IMR-90 (cell line): Measurements from ENCODE around the gene MMP14. TPM values are rescaled to one million over a fixed set of nuclear protein-coding genes. Genes with fewer than 3 reads are reported as not detected.

ENCODE experiments used
- ATAC-seq: fragments of 200-7000 bp; cut with Tn5 transposase; 2 replicates; pipeline ENCODE4 v1.9.1; 2020; ENCODE audit warnings: low read depth, mild to moderate bottlenecking, moderate library complexity
- BruUV-seq: library from RNA; stranded (reverse); fragments of 400-500 nt; replicated peaks from 2 replicates; lab custom pipeline; 2021; lab: Mats Ljungman, UMichigan
- CTCF ChIA-PET: fragments of 300-600 bp; formaldehyde crosslinking; extraction: SDS; loops from one replicate; lab custom pipeline; 2021; ENCODE audit warnings: antibody characterized with exemption; lab: Yijun Ruan, JAX
- POLR2A ChIA-PET: fragments of 300-600 bp; sonication (Branson Sonifier 250); formaldehyde crosslinking; loops from one replicate; lab custom pipeline; 2022; ENCODE audit warnings: antibody characterized with exemption; ENCODE audit not compliant: unreplicated experiment; lab: Charles Lee
- DNase-seq: peaks from one replicate; pipeline ENCODE4 v3.0.0; 2013
- H2AFZ ChIP-seq: replicated peaks from 2 replicates; pipeline ENCODE3; 2013; ENCODE audit warnings: low read length, mild to moderate bottlenecking; ENCODE audit not compliant: poor library complexity
- H2AK5ac ChIP-seq: 2 replicates; pipeline ENCODE4 v1.6.1; 2013; ENCODE audit warnings: low read depth, low read length, inconsistent platforms
- H2AK9ac ChIP-seq: replicated peaks from 2 replicates; pipeline ENCODE3; 2013; ENCODE audit warnings: mild to moderate bottlenecking, low read depth, low read length, moderate library complexity; ENCODE audit not compliant: poor library complexity
- H2BK120ac ChIP-seq: 2 replicates; pipeline ENCODE4 v1.6.1; 2013; ENCODE audit warnings: low read depth, low read length, inconsistent platforms
- H2BK15ac ChIP-seq: 3 replicates; pipeline ENCODE4 v1.6.1; 2013; ENCODE audit warnings: low read depth, low read length, inconsistent platforms
- H2BK20ac ChIP-seq: 2 replicates; pipeline ENCODE4 v1.6.1; 2013; ENCODE audit warnings: low read depth, mild to moderate bottlenecking, inconsistent platforms, low read length, moderate library complexity
- H2BK5ac ChIP-seq: 2 replicates; pipeline ENCODE4 v1.6.1; 2013; ENCODE audit warnings: mild to moderate bottlenecking, low read depth, low read length, inconsistent platforms; ENCODE audit not compliant: poor library complexity, severe bottlenecking
- H3K14ac ChIP-seq: replicated peaks from 2 replicates; pipeline ENCODE4 v1.6.1; 2013; ENCODE audit warnings: low read depth, low read length, inconsistent platforms
- H3K18ac ChIP-seq: 2 replicates; pipeline ENCODE4 v1.6.1; 2013; ENCODE audit warnings: low read depth, low read length, control low read depth
- H3K23ac ChIP-seq: 2 replicates; pipeline ENCODE4 v1.6.1; 2013; ENCODE audit warnings: low read depth, low read length, inconsistent platforms
- H3K27ac ChIP-seq: 2 replicates; pipeline ENCODE4 v1.5.1; 2013; ENCODE audit warnings: mild to moderate bottlenecking, control low read depth, low read length; ENCODE audit not compliant: insufficient read depth
- H3K27me3 ChIP-seq: 2 replicates; pipeline ENCODE4 v1.6.1; 2013; ENCODE audit warnings: low read length; ENCODE audit not compliant: control insufficient read depth, insufficient read depth
- H3K36me3 ChIP-seq: 2 replicates; pipeline ENCODE4 v1.6.1; 2013; ENCODE audit warnings: low read length, mixed read lengths; ENCODE audit not compliant: control insufficient read depth, insufficient read depth
- H3K4ac ChIP-seq: 2 replicates; pipeline ENCODE4 v1.6.1; 2013; ENCODE audit warnings: low read depth, low read length, inconsistent platforms
- H3K4me1 ChIP-seq: 2 replicates; pipeline ENCODE4 v1.6.1; 2013; ENCODE audit warnings: low read length, mixed read lengths; ENCODE audit not compliant: control insufficient read depth, insufficient read depth
- H3K4me2 ChIP-seq: 2 replicates; pipeline ENCODE4 v1.6.1; 2013; ENCODE audit warnings: low read depth, mild to moderate bottlenecking, control low read depth, low read length, moderate library complexity
- H3K4me3 ChIP-seq: 2 replicates; pipeline ENCODE4 v1.5.1; 2013; ENCODE audit warnings: low read depth, mild to moderate bottlenecking, control low read depth, low read length, moderate library complexity; ENCODE audit not compliant: insufficient read depth
- H3K56ac ChIP-seq: 2 replicates; pipeline ENCODE4 v1.6.1; 2013; ENCODE audit warnings: low read length, inconsistent platforms; ENCODE audit not compliant: insufficient read depth; ENCODE audit errors: extremely low read depth
- H3K79me1 ChIP-seq, 2 experiments: 2 replicates each; pipeline ENCODE4 v1.6.1; 2013; ENCODE audit warnings: low read length in 2 of 2, inconsistent platforms in 1 of 2, low read depth in 1 of 2
- H3K9ac ChIP-seq: 2 replicates; pipeline ENCODE4 v1.6.1; 2013; ENCODE audit warnings: low read depth, low read length, control low read depth
- H3K9me1 ChIP-seq: 2 replicates; pipeline ENCODE4 v1.6.1; 2013; ENCODE audit warnings: low read length, inconsistent platforms; ENCODE audit not compliant: insufficient read depth
- H3K9me3 ChIP-seq: 2 replicates; pipeline ENCODE4 v1.6.1; 2013; ENCODE audit warnings: low read length; ENCODE audit not compliant: control insufficient read depth, insufficient read depth
- H4K20me1 ChIP-seq: 2 replicates; pipeline ENCODE4 v1.6.1; 2013; ENCODE audit warnings: low read length, inconsistent platforms; ENCODE audit not compliant: insufficient read depth
- H4K5ac ChIP-seq: 2 replicates; pipeline ENCODE4 v1.6.1; 2013; ENCODE audit warnings: mild to moderate bottlenecking, low read depth, low read length, control low read depth
- H4K8ac ChIP-seq, 2 experiments: 2 replicates each; pipeline ENCODE4 v1.6.1; 2013; ENCODE audit warnings: low read depth in 2 of 2, low read length in 2 of 2, control low read depth in 1 of 2, inconsistent platforms in 1 of 2
- H4K91ac ChIP-seq: 2 replicates; pipeline ENCODE4 v1.6.1; 2013; ENCODE audit warnings: low read depth, low read length, inconsistent platforms; ENCODE audit not compliant: insufficient read depth
- BHLHE40 ChIP-seq: fragments of 150-350 bp; IDR thresholded peaks from 2 replicates; pipeline ENCODE4 v1.6.1; 2016; ENCODE audit warnings: mild to moderate bottlenecking, low read depth, low read length
- CEBPB ChIP-seq: IDR thresholded peaks from 2 replicates; pipeline ENCODE4 v1.6.1; 2012; ENCODE audit warnings: low read depth, low read length, improper control_type of control experiment
- CHD1 ChIP-seq: IDR thresholded peaks from 2 replicates; pipeline ENCODE4 v1.6.1; 2012; ENCODE audit warnings: low read depth, low read length, improper control_type of control experiment
- FOS ChIP-seq: fragments of 150-350 bp; IDR thresholded peaks from 2 replicates; pipeline ENCODE4 v1.6.1; 2016; ENCODE audit warnings: low read depth, low read length
- MAFK ChIP-seq: IDR thresholded peaks from 2 replicates; pipeline ENCODE4 v1.6.1; 2012; ENCODE audit warnings: low read depth, low read length, improper control_type of control experiment
- MAZ ChIP-seq: IDR thresholded peaks from 2 replicates; pipeline ENCODE4 v1.6.1; 2012; ENCODE audit warnings: low read depth, mild to moderate bottlenecking, low read length, improper control_type of control experiment, moderate library complexity, borderline replicate concordance
- MXI1 ChIP-seq: IDR thresholded peaks from 2 replicates; pipeline ENCODE4 v1.6.1; 2012; ENCODE audit warnings: low read depth, mild to moderate bottlenecking, low read length, moderate library complexity, borderline replicate concordance
- NFE2L2 ChIP-seq: fragments of 150-350 bp; IDR thresholded peaks from 2 replicates; pipeline ENCODE4 v1.6.1; 2016; ENCODE audit warnings: low read depth, mild to moderate bottlenecking, low read length
- POLR2A ChIP-seq: IDR thresholded peaks from 2 replicates; pipeline ENCODE4 v1.6.1; 2012; ENCODE audit warnings: mild to moderate bottlenecking, low read depth, low read length
- RAD21 ChIP-seq: IDR thresholded peaks from 2 replicates; pipeline ENCODE4 v1.6.1; 2012; ENCODE audit warnings: low read length, improper control_type of control experiment
- RCOR1 ChIP-seq: IDR thresholded peaks from 2 replicates; pipeline ENCODE4 v1.6.1; 2012; ENCODE audit warnings: mild to moderate bottlenecking, low read length, improper control_type of control experiment; ENCODE audit not compliant: insufficient replicate concordance
- RFX5 ChIP-seq: IDR thresholded peaks from 2 replicates; pipeline ENCODE4 v1.8.0; 2012; ENCODE audit warnings: low read depth, mild to moderate bottlenecking, low read length, moderate library complexity
- SMC3 ChIP-seq: fragments of 150-350 bp; IDR thresholded peaks from 2 replicates; pipeline ENCODE4 v1.6.1; 2016; ENCODE audit warnings: low read depth, mild to moderate bottlenecking, antibody characterized with exemption, low read length, moderate library complexity
- WGBS, 2 experiments: methylation state at CpG; one replicate each; pipeline versions ENCODE4 v1.1.5 to v1.1.7; 2013; ENCODE audit warnings: missing lambda C conversion rate in 2 of 2; ENCODE audit not compliant: insufficient read length in 1 of 2; ENCODE audit errors: extremely low coverage in 2 of 2; 5-methylcytosine and 5-hydroxymethylcytosine counted together
- dilution Hi-C: fragments of 300-500 bp; cut with HindIII; formaldehyde crosslinking; loops from one replicate; pipeline ENCODE4 v1.14.3; 2018; ENCODE audit warnings: low sequenced_read_pairs; ENCODE audit not compliant: unreplicated experiment
- in situ Hi-C: fragments of 300-500 bp; cut with MboI; formaldehyde crosslinking; loops from 3 replicates; pipeline ENCODE4 v1.14.3; 2019; ENCODE audit warnings: low sequenced_read_pairs, inconsistent platforms, mixed read lengths
- intact Hi-C: fragments of 100-400 bp; cut with micrococcal nuclease; formaldehyde crosslinking; loops from 2 replicates; pipeline ENCODE4 v1.10.0; 2022
- polyA plus RNA-seq, 3 experiments: library from polyadenylated mRNA; depleted of rRNA; stranded (reverse); fragments of >200 nt; gene quantifications; 2 replicates each; pipeline ENCODE4 v1.2.3, GENCODE V29; 2012; ENCODE audit warnings: low replicate concordance in 1 of 3
- total RNA-seq: library from RNA; depleted of rRNA; stranded (reverse); fragments of >200 nt; gene quantifications from 2 replicates; pipeline ENCODE4 v1.2.3, GENCODE V29; 2012
- TF ChIP-seq, protein P1 (sequence below): fragments of 150-350 bp; IDR thresholded peaks from 2 replicates; pipeline ENCODE4 v1.6.1; 2017; ENCODE audit warnings: mild to moderate bottlenecking, antibody characterized with exemption, low read length, low read depth
- TF ChIP-seq, protein P2 (sequence below): fragments of 150-350 bp; IDR thresholded peaks from 2 replicates; pipeline ENCODE4 v1.6.1; 2016; ENCODE audit warnings: low read depth, mild to moderate bottlenecking, low read length, moderate library complexity, borderline replicate concordance
- TF ChIP-seq, protein P3 (sequence below): conservative IDR thresholded peaks from 2 replicates; pipeline ENCODE4 v1.5.1; 2012; ENCODE audit warnings: mild to moderate bottlenecking, low read depth, low read length, improper control_type of control experiment

MMP14 gene
- total and polyA plus RNA-seq, 2 of the 4 experiments (the other 2 are of a cell fraction): 156 to 315 TPM

DNA sequence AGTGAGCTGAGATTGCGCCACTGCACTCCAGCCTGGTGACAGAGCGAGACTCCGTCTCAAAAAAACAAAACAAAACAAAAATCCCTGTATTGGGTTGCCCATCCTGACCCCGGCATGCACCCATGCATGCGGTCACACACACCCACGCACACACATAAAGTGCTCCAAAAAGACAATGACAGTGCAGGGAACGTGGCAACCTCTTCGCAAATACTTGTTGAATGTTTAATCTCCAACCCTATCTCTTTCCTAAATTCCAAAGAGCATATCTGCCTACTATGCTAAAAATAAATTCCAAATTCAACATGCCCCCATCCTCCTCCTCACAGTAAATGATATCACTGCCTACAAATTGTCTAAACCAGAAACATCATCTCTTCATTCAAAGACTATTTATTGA is 34.7 kb upstream of the MMP14 start:
- no peak overlapping the region for H3K9ac ChIP-seq
- no peak overlapping the region for H3K4me2 ChIP-seq
- ChIA-PET CTCF (no interaction called here), POLR2A (no interaction called here)
- H4K5ac ChIP-seq: no peak overlapping the region
- dilution Hi-C loops (no loop called here), in situ Hi-C loops (no loop called here), intact Hi-C loops (no loop called here)
- no TSS peak for BruUV-seq
- no peak overlapping the region for H3K23ac ChIP-seq
- no peaks in the 10 kb centered on the region for H3K79me1 ChIP-seq
- no peaks in the 10 kb centered on the region for H3K9me3 ChIP-seq
- no peaks in the 10 kb centered on the region for H3K36me3 ChIP-seq
- H4K91ac ChIP-seq: no peak overlapping the region
- no peak overlapping the region for H3K56ac ChIP-seq
- H3K14ac ChIP-seq: no peak overlapping the region
- H2BK15ac ChIP-seq: no peak overlapping the region
- ATAC-seq: no peak
- no peak overlapping the region for H2BK120ac ChIP-seq
- H2AK9ac ChIP-seq: no peak overlapping the region
- H3K4me1 ChIP-seq: no peaks in the 10 kb centered on the region
- peaks cover 3% of the 10 kb centered on the region for H3K27me3 ChIP-seq
- H2AFZ ChIP-seq: no peak overlapping the region
- H2AK5ac ChIP-seq: no peak overlapping the region
- H4K8ac ChIP-seq: no peak overlapping the region
- H3K27ac ChIP-seq: no peak overlapping the region
- no peaks in the 10 kb centered on the region; the same call in 1 of the 2 replicates for H3K9me1 ChIP-seq
- H3K4ac ChIP-seq: no peak overlapping the region
- TF ChIP-seq SMC3 (no peak), MAFK (no peak), BHLHE40 (no peak), CHD1 (no peak), FOS (no peak), NFE2L2 (no peak), RFX5 (no peak), POLR2A (no peak), CEBPB (no peak), MAZ (no peak), MXI1 (no peak), RCOR1 (no peak), RAD21 (no peak)
- TF ChIP-seq, protein P1, sequence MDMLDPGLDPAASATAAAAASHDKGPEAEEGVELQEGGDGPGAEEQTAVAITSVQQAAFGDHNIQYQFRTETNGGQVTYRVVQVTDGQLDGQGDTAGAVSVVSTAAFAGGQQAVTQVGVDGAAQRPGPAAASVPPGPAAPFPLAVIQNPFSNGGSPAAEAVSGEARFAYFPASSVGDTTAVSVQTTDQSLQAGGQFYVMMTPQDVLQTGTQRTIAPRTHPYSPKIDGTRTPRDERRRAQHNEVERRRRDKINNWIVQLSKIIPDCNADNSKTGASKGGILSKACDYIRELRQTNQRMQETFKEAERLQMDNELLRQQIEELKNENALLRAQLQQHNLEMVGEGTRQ: no peak
- TF ChIP-seq, protein P2, sequence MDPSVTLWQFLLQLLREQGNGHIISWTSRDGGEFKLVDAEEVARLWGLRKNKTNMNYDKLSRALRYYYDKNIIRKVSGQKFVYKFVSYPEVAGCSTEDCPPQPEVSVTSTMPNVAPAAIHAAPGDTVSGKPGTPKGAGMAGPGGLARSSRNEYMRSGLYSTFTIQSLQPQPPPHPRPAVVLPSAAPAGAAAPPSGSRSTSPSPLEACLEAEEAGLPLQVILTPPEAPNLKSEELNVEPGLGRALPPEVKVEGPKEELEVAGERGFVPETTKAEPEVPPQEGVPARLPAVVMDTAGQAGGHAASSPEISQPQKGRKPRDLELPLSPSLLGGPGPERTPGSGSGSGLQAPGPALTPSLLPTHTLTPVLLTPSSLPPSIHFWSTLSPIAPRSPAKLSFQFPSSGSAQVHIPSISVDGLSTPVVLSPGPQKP: no peak
- TF ChIP-seq, protein P3, sequence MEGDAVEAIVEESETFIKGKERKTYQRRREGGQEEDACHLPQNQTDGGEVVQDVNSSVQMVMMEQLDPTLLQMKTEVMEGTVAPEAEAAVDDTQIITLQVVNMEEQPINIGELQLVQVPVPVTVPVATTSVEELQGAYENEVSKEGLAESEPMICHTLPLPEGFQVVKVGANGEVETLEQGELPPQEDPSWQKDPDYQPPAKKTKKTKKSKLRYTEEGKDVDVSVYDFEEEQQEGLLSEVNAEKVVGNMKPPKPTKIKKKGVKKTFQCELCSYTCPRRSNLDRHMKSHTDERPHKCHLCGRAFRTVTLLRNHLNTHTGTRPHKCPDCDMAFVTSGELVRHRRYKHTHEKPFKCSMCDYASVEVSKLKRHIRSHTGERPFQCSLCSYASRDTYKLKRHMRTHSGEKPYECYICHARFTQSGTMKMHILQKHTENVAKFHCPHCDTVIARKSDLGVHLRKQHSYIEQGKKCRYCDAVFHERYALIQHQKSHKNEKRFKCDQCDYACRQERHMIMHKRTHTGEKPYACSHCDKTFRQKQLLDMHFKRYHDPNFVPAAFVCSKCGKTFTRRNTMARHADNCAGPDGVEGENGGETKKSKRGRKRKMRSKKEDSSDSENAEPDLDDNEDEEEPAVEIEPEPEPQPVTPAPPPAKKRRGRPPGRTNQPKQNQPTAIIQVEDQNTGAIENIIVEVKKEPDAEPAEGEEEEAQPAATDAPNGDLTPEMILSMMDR: no peak
- no peak overlapping the region for H3K4me3 ChIP-seq
- no peaks in the 10 kb centered on the region for H4K20me1 ChIP-seq
- H2BK5ac ChIP-seq: no peak overlapping the region
- no peak overlapping the region for H2BK20ac ChIP-seq
- 100% methylated on average over 3 of the region's 8 CpGs; no CpG with 5 or more reads in 1 of the 2 experiments for WGBS, 2 experiments
- no peak overlapping the region for H3K18ac ChIP-seq
- no peak for DNase-seq
